Mucosa of stomach (tissue), 1 donor: Measurements from ENCODE around the gene CX3CR1.

Source experiments
- H3K27me3 ChIP-seq: one replicate; pipeline ENCODE4 v1.7.0; 2013; ENCODE audit warnings: mild to moderate bottlenecking, low read length; ENCODE audit not compliant: control insufficient read depth, insufficient read depth
- H3K36me3 ChIP-seq: one replicate; pipeline ENCODE4 v1.7.0; 2013; ENCODE audit warnings: low read length; ENCODE audit not compliant: control insufficient read depth, insufficient read depth
- H3K4me1 ChIP-seq: one replicate; pipeline ENCODE4 v1.7.0; 2013; ENCODE audit warnings: mild to moderate bottlenecking, low read length; ENCODE audit not compliant: control insufficient read depth, insufficient read depth
- H3K4me3 ChIP-seq: one replicate; pipeline ENCODE4 v1.7.0; 2013; ENCODE audit warnings: low read length
- H3K9ac ChIP-seq: one replicate; pipeline ENCODE4 v1.7.0; 2013; ENCODE audit warnings: mild to moderate bottlenecking, low read length, moderate library complexity
- H3K9me3 ChIP-seq: one replicate; pipeline ENCODE4 v1.7.0; 2013; ENCODE audit warnings: mild to moderate bottlenecking, low read length, moderate library complexity; ENCODE audit not compliant: control insufficient read depth
- donor health status: Pancreatic carcinoma.

Gene CX3CR1

GRCh38 chr3:39275052-39275451 is 4.8 kb downstream of the CX3CR1 start:
- H3K9ac ChIP-seq, result no peak overlapping the region
- no peak overlapping the region for H3K4me3 ChIP-seq
- H3K9me3 ChIP-seq, result no peaks in the 10 kb centered on the region
- H3K36me3 ChIP-seq, result no peaks in the 10 kb centered on the region
- no peaks in the 10 kb centered on the region for H3K4me1 ChIP-seq
- H3K27me3 ChIP-seq, result no peaks in the 10 kb centered on the region

- no peaks in the 10 kb centered on the region for H3K36me3 ChIP-seq
- H3K4me1 ChIP-seq, result no peaks in the 10 kb centered on the region
- no peaks in the 10 kb centered on the region for H3K9me3 ChIP-seq
- H3K27me3 ChIP-seq, result no peaks in the 10 kb centered on the region
- H3K9ac ChIP-seq, result no peak overlapping the region
- H3K4me3 ChIP-seq, result no peak overlapping the region
Measured at GRCh38 chr3:39273119-39273518, 6.7 kb downstream of the CX3CR1 start.

- no peaks in the 10 kb centered on the region for H3K36me3 ChIP-seq
- no peak overlapping the region for H3K4me3 ChIP-seq
Measured at GRCh38 chr3:39272191-39272590, 7.6 kb downstream of the CX3CR1 start.

GRCh38 chr3:39271363-39271914 is 8.4 kb downstream of the CX3CR1 start:
- Histone ChIP-seq H3K9me3 (no peaks in the 10 kb centered on the region), H3K36me3 (no peaks in the 10 kb centered on the region), H3K9ac (no peak overlapping the region), H3K4me3 (no peak overlapping the region), H3K27me3 (no peaks in the 10 kb centered on the region), H3K4me1 (no peaks in the 10 kb centered on the region)

More at GRCh38 chr3:39272191-39272590, 7.6 kb downstream of the CX3CR1 start:
- Histone ChIP-seq H3K9me3 (no peaks in the 10 kb centered on the region), H3K9ac (no peak overlapping the region), H3K27me3 (no peaks in the 10 kb centered on the region), H3K4me1 (no peaks in the 10 kb centered on the region)

GRCh38 chr3:39269528-39269927 is 10.3 kb downstream of the CX3CR1 start:
- H3K4me3 ChIP-seq, result no peak overlapping the region
- H3K27me3 ChIP-seq, result no peaks in the 10 kb centered on the region
- H3K9ac ChIP-seq, result no peak overlapping the region
- H3K36me3 ChIP-seq, result no peaks in the 10 kb centered on the region
- no peaks in the 10 kb centered on the region for H3K9me3 ChIP-seq
- no peaks in the 10 kb centered on the region for H3K4me1 ChIP-seq

GRCh38 chr3:39268549-39268900 is 11.3 kb downstream of the CX3CR1 start:
- H3K27me3 ChIP-seq, result no peaks in the 10 kb centered on the region
- no peak overlapping the region for H3K9ac ChIP-seq
- H3K36me3 ChIP-seq, result no peaks in the 10 kb centered on the region
- H3K9me3 ChIP-seq, result no peaks in the 10 kb centered on the region
- H3K4me1 ChIP-seq, result no peaks in the 10 kb centered on the region
- no peak overlapping the region for H3K4me3 ChIP-seq

GRCh38 chr3:39267631-39268548 is 11.9 kb downstream of the CX3CR1 start:
- Histone ChIP-seq H3K4me1 (no peaks in the 10 kb centered on the region), H3K9ac (no peak overlapping the region), H3K4me3 (no peak overlapping the region), H3K36me3 (no peaks in the 10 kb centered on the region), H3K9me3 (no peaks in the 10 kb centered on the region), H3K27me3 (no peaks in the 10 kb centered on the region)

GRCh38 chr3:39264053-39264452 is 15.8 kb downstream of the CX3CR1 start:
- Histone ChIP-seq H3K36me3 (no peaks in the 10 kb centered on the region), H3K9me3 (no peaks in the 10 kb centered on the region), H3K27me3 (no peaks in the 10 kb centered on the region), H3K9ac (no peak overlapping the region), H3K4me3 (no peak overlapping the region), H3K4me1 (no peaks in the 10 kb centered on the region)

- no peak overlapping the region for H3K9ac ChIP-seq
- H3K36me3 ChIP-seq, result no peaks in the 10 kb centered on the region
- no peaks in the 10 kb centered on the region for H3K27me3 ChIP-seq
- H3K4me3 ChIP-seq, result no peak overlapping the region
- no peaks in the 10 kb centered on the region for H3K4me1 ChIP-seq
- H3K9me3 ChIP-seq, result no peaks in the 10 kb centered on the region
Measured at GRCh38 chr3:39263576-39263975, 16.3 kb downstream of the CX3CR1 start.

GRCh38 chr3:39262846-39263245 is 17.0 kb downstream of the CX3CR1 start:
- no peaks in the 10 kb centered on the region for H3K4me1 ChIP-seq
- no peaks in the 10 kb centered on the region for H3K36me3 ChIP-seq
- H3K9ac ChIP-seq, result no peak overlapping the region
- H3K27me3 ChIP-seq, result no peaks in the 10 kb centered on the region
- no peaks in the 10 kb centered on the region for H3K9me3 ChIP-seq
- H3K4me3 ChIP-seq, result no peak overlapping the region

GRCh38 chr3:39261726-39262125 is 18.1 kb downstream of the CX3CR1 start:
- no peaks in the 10 kb centered on the region for H3K4me1 ChIP-seq

GRCh38 chr3:39260957-39261356 is 18.9 kb downstream of the CX3CR1 start:
- Histone ChIP-seq H3K27me3 (no peaks in the 10 kb centered on the region), H3K4me3 (no peak overlapping the region), H3K36me3 (no peaks in the 10 kb centered on the region), H3K9me3 (no peaks in the 10 kb centered on the region), H3K9ac (no peak overlapping the region), H3K4me1 (no peaks in the 10 kb centered on the region)

More at GRCh38 chr3:39261726-39262125, 18.1 kb downstream of the CX3CR1 start:
- Histone ChIP-seq H3K9me3 (no peaks in the 10 kb centered on the region), H3K36me3 (no peaks in the 10 kb centered on the region), H3K4me3 (no peak overlapping the region), H3K27me3 (no peaks in the 10 kb centered on the region), H3K9ac (no peak overlapping the region)
